Fibroblast of lung (primary cell): ENCODE data around the gene SPRTN. TPM values are rescaled to one million over a fixed set of nuclear protein-coding genes. Genes with fewer than 3 reads are reported as not detected.

ENCODE experiments used
- DNase-seq, 2 donors: peaks; one replicate each; pipeline versions ENCODE4 v3.0.0 to v3.0.0-alpha.2; 2010; ENCODE audit warnings: low read depth in 2 of 2
- H2AFZ ChIP-seq: 2 replicates; pipeline ENCODE4 v1.5.1; 2012; ENCODE audit warnings: low read length, control low read depth, inconsistent platforms
- H3K27ac ChIP-seq: 2 replicates; pipeline ENCODE4 v1.5.1; 2011; ENCODE audit warnings: low read length, control low read depth; ENCODE audit not compliant: insufficient read depth
- H3K27me3 ChIP-seq: 2 replicates; pipeline ENCODE4 v1.5.1; 2011; ENCODE audit warnings: mild to moderate bottlenecking, low read length; ENCODE audit not compliant: control insufficient read depth, insufficient read depth
- H3K36me3 ChIP-seq: 2 replicates; pipeline ENCODE4 v1.5.1; 2011; ENCODE audit warnings: low read length; ENCODE audit not compliant: control insufficient read depth, insufficient read depth
- H3K4me1 ChIP-seq: 2 replicates; pipeline ENCODE4 v1.5.1; 2011; ENCODE audit warnings: low read length; ENCODE audit not compliant: control insufficient read depth, insufficient read depth; ENCODE audit errors: extremely low read depth
- H3K4me2 ChIP-seq: 2 replicates; pipeline ENCODE4 v1.5.1; 2011; ENCODE audit warnings: low read length, control low read depth; ENCODE audit not compliant: insufficient read depth; ENCODE audit errors: extremely low read depth
- H3K4me3 ChIP-seq, 4 experiments: fragments of 200-600 bp in 1 of 4; sonication (generic) in 1 of 4; replicated peaks in 1 of 4; 2 replicates each; pipeline ENCODE4 v1.5.1; 2011 to 2016; ENCODE audit warnings: low read length in 4 of 4, low read depth in 3 of 4, mild to moderate bottlenecking in 3 of 4, control low read depth in 2 of 4, inconsistent platforms in 1 of 4, mixed read lengths in 1 of 4; ENCODE audit not compliant: insufficient read depth in 1 of 4; ENCODE audit errors: control extremely low read depth in 1 of 4
- H3K79me2 ChIP-seq: 2 replicates; pipeline ENCODE4 v1.5.1; 2012; ENCODE audit warnings: mild to moderate bottlenecking, low read length, inconsistent platforms; ENCODE audit not compliant: control insufficient read depth, insufficient read depth
- H3K9ac ChIP-seq: 2 replicates; pipeline ENCODE4 v1.5.1; 2011; ENCODE audit warnings: mild to moderate bottlenecking, low read length, control low read depth; ENCODE audit not compliant: insufficient read depth
- H3K9me3 ChIP-seq: 2 replicates; pipeline ENCODE4 v1.5.1; 2012; ENCODE audit warnings: low read depth, low read length; ENCODE audit not compliant: control insufficient read depth, insufficient read depth
- H4K20me1 ChIP-seq: 2 replicates; pipeline ENCODE4 v1.5.1; 2011; ENCODE audit warnings: low read length; ENCODE audit not compliant: control insufficient read depth, insufficient read depth; ENCODE audit errors: extremely low read depth
- EZH2 ChIP-seq: IDR thresholded peaks from 2 replicates; pipeline ENCODE4 v1.5.1; 2012; ENCODE audit warnings: low read length, control low read depth, mild to moderate bottlenecking; ENCODE audit errors: missing control alignments
- polyA plus RNA-seq, 2 donors: library from polyadenylated mRNA; depleted of rRNA in 1 of 2; stranded (reverse) in 1 of 2; unstranded in 1 of 2; fragments of >200 nt; gene quantifications; 2 replicates each; pipeline ENCODE4 v1.2.1, GENCODE V29; 2011 to 2012; ENCODE audit warnings: missing spikeins in 1 of 2
- total RNA-seq: library from RNA; depleted of rRNA; stranded (reverse); fragments of >200 nt; gene quantifications from 2 replicates; pipeline ENCODE4 v1.2.1, GENCODE V29; 2014
- TF ChIP-seq, protein P1 (sequence below), 2 donors: IDR thresholded peaks in 1 of 2; conservative IDR thresholded peaks in 1 of 2; 1 replicate in 1 of 2; 2 replicates in 1 of 2; pipeline ENCODE4 v1.5.1; 2011 to 2012; ENCODE audit warnings: low read length in 2 of 2, control low read depth in 1 of 2, inconsistent platforms in 1 of 2, low read depth in 1 of 2, mild to moderate bottlenecking in 1 of 2

The SPRTN gene
- total and polyA plus RNA-seq, 2 donors (not counting 1 experiment from before 2014, with no cell fraction given) = 9.5 to 16.0 TPM

- no peak for DNase-seq
- no peak overlapping the region for H3K4me2 ChIP-seq
- no peak overlapping the region for H3K9ac ChIP-seq
- H3K4me1 ChIP-seq = no peaks in the 10 kb centered on the region
- no peak overlapping the region for H3K4me3 ChIP-seq
- H2AFZ ChIP-seq = no peak overlapping the region
- no peak overlapping the region for H3K27ac ChIP-seq
- no peaks in the 10 kb centered on the region for H3K27me3 ChIP-seq
- H4K20me1 ChIP-seq = no peaks in the 10 kb centered on the region
- H3K36me3 ChIP-seq = no peaks in the 10 kb centered on the region
- H3K79me2 ChIP-seq = no peaks in the 10 kb centered on the region
- H3K9me3 ChIP-seq = no peaks in the 10 kb centered on the region
- TF ChIP-seq, protein P1, sequence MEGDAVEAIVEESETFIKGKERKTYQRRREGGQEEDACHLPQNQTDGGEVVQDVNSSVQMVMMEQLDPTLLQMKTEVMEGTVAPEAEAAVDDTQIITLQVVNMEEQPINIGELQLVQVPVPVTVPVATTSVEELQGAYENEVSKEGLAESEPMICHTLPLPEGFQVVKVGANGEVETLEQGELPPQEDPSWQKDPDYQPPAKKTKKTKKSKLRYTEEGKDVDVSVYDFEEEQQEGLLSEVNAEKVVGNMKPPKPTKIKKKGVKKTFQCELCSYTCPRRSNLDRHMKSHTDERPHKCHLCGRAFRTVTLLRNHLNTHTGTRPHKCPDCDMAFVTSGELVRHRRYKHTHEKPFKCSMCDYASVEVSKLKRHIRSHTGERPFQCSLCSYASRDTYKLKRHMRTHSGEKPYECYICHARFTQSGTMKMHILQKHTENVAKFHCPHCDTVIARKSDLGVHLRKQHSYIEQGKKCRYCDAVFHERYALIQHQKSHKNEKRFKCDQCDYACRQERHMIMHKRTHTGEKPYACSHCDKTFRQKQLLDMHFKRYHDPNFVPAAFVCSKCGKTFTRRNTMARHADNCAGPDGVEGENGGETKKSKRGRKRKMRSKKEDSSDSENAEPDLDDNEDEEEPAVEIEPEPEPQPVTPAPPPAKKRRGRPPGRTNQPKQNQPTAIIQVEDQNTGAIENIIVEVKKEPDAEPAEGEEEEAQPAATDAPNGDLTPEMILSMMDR (conservative IDR thresholded peaks at IDR 0.05 in 1 of 2, IDR thresholded peaks at IDR 0.05 in 1 of 2; ENCODE audit: low read depth in 1 of 2, low read length in 2 of 2) = no peak
- TF ChIP-seq EZH2 = no peak
Observed at GRCh38 chr1:231313661-231314060, 24.4 kb upstream of the SPRTN start.

- Histone ChIP-seq H3K36me3 (no peaks in the 10 kb centered on the region), H2AFZ (no peak overlapping the region), H3K4me3 (no peak overlapping the region), H3K27ac (no peak overlapping the region), H3K4me2 (no peak overlapping the region), H3K79me2 (no peaks in the 10 kb centered on the region), H3K9me3 (no peaks in the 10 kb centered on the region), H3K4me1 (no peaks in the 10 kb centered on the region), H4K20me1 (no peaks in the 10 kb centered on the region), H3K9ac (no peak overlapping the region), H3K27me3 (no peaks in the 10 kb centered on the region)
- TF ChIP-seq, protein P1 (conservative IDR thresholded peaks at IDR 0.05 in 1 of 2, IDR thresholded peaks at IDR 0.05 in 1 of 2; ENCODE audit: low read depth in 1 of 2, low read length in 2 of 2) = peak; percentile 27 to 56
- no peak for TF ChIP-seq EZH2
- DNase-seq = peak in 1 of 2 donors; percentile 24
Observed at GRCh38 chr1:231315887-231316286, 22.2 kb upstream of the SPRTN start.

- no peak for DNase-seq
Observed at GRCh38 chr1:231317306-231318014, 20.6 kb upstream of the SPRTN start.

More at GRCh38 chr1:231317306-231318014, 20.6 kb upstream of the SPRTN start:
- Histone ChIP-seq H3K9ac (no peak overlapping the region), H3K4me2 (no peak overlapping the region), H3K4me1 (no peaks in the 10 kb centered on the region), H3K9me3 (no peaks in the 10 kb centered on the region), H3K4me3 (no peak overlapping the region), H3K27ac (no peak overlapping the region), H4K20me1 (no peaks in the 10 kb centered on the region), H3K27me3 (no peaks in the 10 kb centered on the region), H3K79me2 (no peaks in the 10 kb centered on the region), H3K36me3 (no peaks in the 10 kb centered on the region), H2AFZ (no peak overlapping the region)
- TF ChIP-seq EZH2 = no peak
- TF ChIP-seq, protein P1 (conservative IDR thresholded peaks at IDR 0.05 in 1 of 2, IDR thresholded peaks at IDR 0.05 in 1 of 2; ENCODE audit: low read depth in 1 of 2, low read length in 2 of 2) = no peak
